CD4-positive, alpha-beta T cell treated with Interleukin-12 subunit alpha and Interleukin-12 subunit beta, for 1 hour (primary cell): ENCODE results near the gene TOPBP1.
A peak's percentile ranks its signal among the peaks of the same experiment; 100 is the strongest.

Source experiments
- DNase-seq: peaks from one replicate; pipeline ENCODE4 v3.0.0-alpha.2; 2020

The TOPBP1 gene

GRCh38 chr3:133606342-133606741 lies 55.4 kb downstream of the TOPBP1 start:
- DNase-seq: no peak

GRCh38 chr3:133600572-133601081 lies 61.1 kb downstream of the TOPBP1 start:
- no peak for DNase-seq

GRCh38 chr3:133599280-133599679 lies 62.5 kb downstream of the TOPBP1 start:
- no peak for DNase-seq

GRCh38 chr3:133598405-133598804 lies 63.3 kb downstream of the TOPBP1 start:
- DNase-seq: no peak

- no peak for DNase-seq
Measured at GRCh38 chr3:133595341-133595740, 66.4 kb downstream of the TOPBP1 start.

- no peak for DNase-seq
Measured at GRCh38 chr3:133593243-133593642, 68.5 kb downstream of the TOPBP1 start.

GRCh38 chr3:133592843-133593242 lies 68.9 kb downstream of the TOPBP1 start:
- no peak for DNase-seq

GRCh38 chr3:133591271-133591742 lies 70.4 kb downstream of the TOPBP1 start:
- no peak for DNase-seq

GRCh38 chr3:133589503-133589902 lies 72.2 kb downstream of the TOPBP1 start:
- DNase-seq: no peak

- no peak for DNase-seq
Measured at GRCh38 chr3:133588784-133589465, 72.8 kb downstream of the TOPBP1 start.

GRCh38 chr3:133588035-133588434 lies 73.7 kb downstream of the TOPBP1 start:
- DNase-seq: no peak

- no peak for DNase-seq
Measured at GRCh38 chr3:133583396-133583795, 78.3 kb downstream of the TOPBP1 start.

GRCh38 chr3:133578548-133579191 lies 83.1 kb downstream of the TOPBP1 start:
- no peak for DNase-seq

GRCh38 chr3:133576169-133576568 lies 85.6 kb downstream of the TOPBP1 start:
- no peak for DNase-seq

- DNase-seq: no peak
Measured at GRCh38 chr3:133575086-133575485, 86.7 kb downstream of the TOPBP1 start.

- peak; percentile 77 for DNase-seq
Measured at GRCh38 chr3:133574260-133574881, 87.4 kb downstream of the TOPBP1 start.

- no peak for DNase-seq
Measured at GRCh38 chr3:133573629-133574194, 88.0 kb downstream of the TOPBP1 start, which contains the start of gene CDV3. Gene CDV3, plus strand, starts transcription at chr3:133573686. Its CDS starts 359 bp downstream, at chr3:133574045.

- peak; percentile 100 for DNase-seq
Measured at GRCh38 chr3:133573054-133573628, 88.6 kb downstream of the TOPBP1 start.

- DNase-seq: peak; percentile 52
Measured at GRCh38 chr3:133572158-133573053, 89.3 kb downstream of the TOPBP1 start.

GRCh38 chr3:133570937-133571320 lies 90.8 kb downstream of the TOPBP1 start:
- DNase-seq: no peak

GRCh38 chr3:133570139-133570936 lies 91.4 kb downstream of the TOPBP1 start:
- DNase-seq: no peak
